Measurements from ENCODE around the gene FAM171A1. TPM values are rescaled to one million over a fixed set of nuclear protein-coding genes. Genes with fewer than 3 reads are reported as not detected.
A peak's percentile ranks its signal among the peaks of the same experiment; 100 is the strongest.

Gene FAM171A1
- total RNA-seq, 2 experiments from 2014 or later: 4.2 to 5.1 TPM

GRCh38 chr10:15196021-15196834 lies 174.9 kb downstream of the FAM171A1 start:
- no peak for DNase-seq
- CTCF ChIA-PET: interaction anchor here (0.8 kb wide), 1 partner anchor 13 kb away, joined by 3 read pairs; no protein-coding TSS in a partner anchor
- H3K27me3 Mint-ChIP-seq: no peaks in the 10 kb centered on the region
- TF ChIP-seq CTCF (IDR thresholded peaks at IDR 0.05): no peak
- no peaks in the 10 kb centered on the region for H3K9me3 Mint-ChIP-seq
- peaks cover 15% of the 10 kb centered on the region for H3K4me1 Mint-ChIP-seq (ENCODE audit: low read depth)
- H3K4me3 Mint-ChIP-seq: peak overlapping the region; percentile 16
- peak overlapping the region; percentile 21 for H3K27ac Mint-ChIP-seq
- no peak for ATAC-seq
- POLR2A ChIA-PET: no interaction called here
- no peaks in the 10 kb centered on the region for H3K36me3 Mint-ChIP-seq (ENCODE audit: low read depth)
- intact Hi-C loops (cut with micrococcal nuclease): no loop called here

GRCh38 chr10:15189133-15189885 lies 181.8 kb downstream of the FAM171A1 start:
- H3K4me3 Mint-ChIP-seq: no peak overlapping the region
- no peaks in the 10 kb centered on the region for H3K36me3 Mint-ChIP-seq (ENCODE audit: low read depth)
- no peak for TF ChIP-seq CTCF (IDR thresholded peaks at IDR 0.05)
- CTCF ChIA-PET: interaction anchor here (1.2 to 2.0 kb wide), 4 partner anchors 11 to 20 kb away, joined by 3 to 8 read pairs (median 4); no protein-coding TSS in a partner anchor
- peaks cover 31% of the 10 kb centered on the region for H3K4me1 Mint-ChIP-seq (ENCODE audit: low read depth)
- POLR2A ChIA-PET: no interaction called here
- ATAC-seq (no peak), DNase-seq (no peak)
- peak overlapping the region; percentile 80 for H3K27ac Mint-ChIP-seq
- no peaks in the 10 kb centered on the region for H3K27me3 Mint-ChIP-seq
- H3K9me3 Mint-ChIP-seq: peaks cover 3% of the 10 kb centered on the region
- intact Hi-C loops (cut with micrococcal nuclease): no loop called here

- ChIA-PET POLR2A (no interaction called here), CTCF (interaction anchor here (2.0 kb wide), 1 partner anchor 14 kb away, joined by 8 read pairs; no protein-coding TSS in a partner anchor)
- intact Hi-C loops (cut with micrococcal nuclease): no loop called here
- Mint-ChIP-seq H3K4me1 (ENCODE audit: low read depth) (peaks cover 33% of the 10 kb centered on the region), H3K36me3 (ENCODE audit: low read depth) (no peaks in the 10 kb centered on the region), H3K4me3 (peak overlapping the region; percentile 7), H3K27ac (peak overlapping the region; percentile 80), H3K27me3 (no peaks in the 10 kb centered on the region), H3K9me3 (peaks cover 3% of the 10 kb centered on the region)
- peak; percentile 90 for ATAC-seq
- peak; percentile 74 for DNase-seq
- no peak for TF ChIP-seq CTCF (IDR thresholded peaks at IDR 0.05)
Observed at GRCh38 chr10:15188603-15189002, 182.5 kb downstream of the FAM171A1 start.

GRCh38 chr10:15183689-15184481 lies 187.2 kb downstream of the FAM171A1 start:
- no peak overlapping the region for H3K27ac Mint-ChIP-seq
- H3K4me3 Mint-ChIP-seq: no peak overlapping the region
- no peaks in the 10 kb centered on the region for H3K27me3 Mint-ChIP-seq
- ATAC-seq (no peak), DNase-seq (no peak)
- CTCF ChIA-PET: interaction anchor here (0.6 kb wide), 1 partner anchor 13 kb away, joined by 3 read pairs; no protein-coding TSS in a partner anchor
- H3K9me3 Mint-ChIP-seq: peaks cover 3% of the 10 kb centered on the region
- no peak for TF ChIP-seq CTCF (IDR thresholded peaks at IDR 0.05)
- intact Hi-C loops (cut with micrococcal nuclease): no loop called here
- H3K36me3 Mint-ChIP-seq (ENCODE audit: low read depth): no peaks in the 10 kb centered on the region
- H3K4me1 Mint-ChIP-seq (ENCODE audit: low read depth): peaks cover 29% of the 10 kb centered on the region
- POLR2A ChIA-PET: no interaction called here

All from activated CD8-positive, alpha-beta T cell treated with anti-CD3 and anti-CD28 coated beads for 36 hours (primary cell).